GM18867 (cell line): Measurements from ENCODE around the gene SFTPB.
"Not testable (repeated sequence)": the region's sequence is repeated elsewhere in the genome, so short reads cannot be mapped to it uniquely, and the experiment has no call there.

Experiments used
- ATAC-seq: cut with Tn5 transposase; IDR thresholded peaks from one replicate; pipeline ENCODE4 v1.9.1; 2021; ENCODE audit warnings: mild to moderate bottlenecking, moderate library complexity; ENCODE audit not compliant: unreplicated experiment

SFTPB gene

GRCh38 chr2:85678377-85678776 lies 10.4 kb upstream of the SFTPB start:
- no peak for ATAC-seq

GRCh38 chr2:85675866-85676548 lies 8.0 kb upstream of the SFTPB start:
- ATAC-seq: no peak

GRCh38 chr2:85675427-85675826 lies 7.4 kb upstream of the SFTPB start:
- ATAC-seq: no peak

GRCh38 chr2:85674417-85674816 lies 6.4 kb upstream of the SFTPB start:
- no peak for ATAC-seq

- no peak for ATAC-seq
Observed at GRCh38 chr2:85673716-85674375, 5.8 kb upstream of the SFTPB start.

GRCh38 chr2:85672456-85672855 lies 4.5 kb upstream of the SFTPB start:
- ATAC-seq: no peak

GRCh38 chr2:85670416-85670815 lies 2.4 kb upstream of the SFTPB start:
- not testable (repeated sequence) for ATAC-seq

- ATAC-seq: peak; percentile 64
Observed at GRCh38 chr2:85669549-85669948, 1.6 kb upstream of the SFTPB start.

GRCh38 chr2:85668857-85669142 lies 801 bp upstream of the SFTPB start:
- no peak for ATAC-seq

- ATAC-seq: no peak
Observed at GRCh38 chr2:85667561-85668008, 414 bp downstream of the SFTPB start.

GRCh38 chr2:85666435-85667316 lies 1.3 kb downstream of the SFTPB start:
- ATAC-seq: no peak

GRCh38 chr2:85666016-85666415 lies 2.0 kb downstream of the SFTPB start:
- ATAC-seq: no peak

- ATAC-seq: no peak
Observed at GRCh38 chr2:85665264-85665937, 2.6 kb downstream of the SFTPB start.

GRCh38 chr2:85663594-85664565 lies 4.1 kb downstream of the SFTPB start:
- no peak for ATAC-seq

GRCh38 chr2:85662899-85663593 lies 5.0 kb downstream of the SFTPB start:
- ATAC-seq: no peak

GRCh38 chr2:85661139-85661858 lies 6.7 kb downstream of the SFTPB start:
- ATAC-seq: no peak

GRCh38 chr2:85660725-85661124 lies 7.3 kb downstream of the SFTPB start:
- ATAC-seq: no peak

GRCh38 chr2:85660301-85660700 lies 7.7 kb downstream of the SFTPB start:
- not testable (repeated sequence) for ATAC-seq
